Memory B cell (primary cell): ENCODE results near the gene DPP9.
"Not testable (repeated sequence)": the region's sequence is repeated elsewhere in the genome, so short reads cannot be mapped to it uniquely, and the experiment has no call there.

Source experiments
- ATAC-seq: fragments of 150-1000 bp; cut with Tn5 transposase; 2 replicates; pipeline ENCODE4 v1.10.0; 2021; ENCODE audit warnings: low read depth, mild to moderate bottlenecking, moderate library complexity
- DNase-seq, 2 donors: peaks; one replicate each; pipeline ENCODE4 v3.0.0; 2022; ENCODE audit warnings: low spot score in 2 of 2
- H3K27ac Mint-ChIP-seq: one replicate; pipeline ENCODE4 v1.8.0; 2022; ENCODE audit warnings: mild to moderate bottlenecking, moderate library complexity, mixed read lengths
- H3K27me3 Mint-ChIP-seq: one replicate; pipeline ENCODE4 v1.8.0; 2022; ENCODE audit warnings: mixed read lengths
- H3K36me3 Mint-ChIP-seq: one replicate; pipeline ENCODE4 v1.8.0; 2022; ENCODE audit warnings: mild to moderate bottlenecking, mixed read lengths
- H3K4me1 Mint-ChIP-seq: one replicate; pipeline ENCODE4 v1.8.0; 2022; ENCODE audit warnings: mixed read lengths
- H3K4me3 Mint-ChIP-seq: one replicate; pipeline ENCODE4 v1.8.0; 2022; ENCODE audit warnings: mild to moderate bottlenecking, moderate library complexity, mixed read lengths
- H3K9me3 Mint-ChIP-seq: one replicate; pipeline ENCODE4 v1.8.0; 2022; ENCODE audit warnings: mixed read lengths

The DPP9 gene

GRCh38 chr19:4722671-4723594 lies 709 bp downstream of the DPP9 start:
- peak overlapping the region; percentile 100 for H3K4me3 Mint-ChIP-seq
- H3K4me1 Mint-ChIP-seq: peaks cover 27% of the 10 kb centered on the region
- H3K27ac Mint-ChIP-seq: peak overlapping the region; percentile 100
- no peaks in the 10 kb centered on the region for H3K27me3 Mint-ChIP-seq
- ATAC-seq (no peak), DNase-seq (peak; percentile 11 to 30)
- H3K36me3 Mint-ChIP-seq: peaks cover 8% of the 10 kb centered on the region
- no peaks in the 10 kb centered on the region for H3K9me3 Mint-ChIP-seq

DNA sequence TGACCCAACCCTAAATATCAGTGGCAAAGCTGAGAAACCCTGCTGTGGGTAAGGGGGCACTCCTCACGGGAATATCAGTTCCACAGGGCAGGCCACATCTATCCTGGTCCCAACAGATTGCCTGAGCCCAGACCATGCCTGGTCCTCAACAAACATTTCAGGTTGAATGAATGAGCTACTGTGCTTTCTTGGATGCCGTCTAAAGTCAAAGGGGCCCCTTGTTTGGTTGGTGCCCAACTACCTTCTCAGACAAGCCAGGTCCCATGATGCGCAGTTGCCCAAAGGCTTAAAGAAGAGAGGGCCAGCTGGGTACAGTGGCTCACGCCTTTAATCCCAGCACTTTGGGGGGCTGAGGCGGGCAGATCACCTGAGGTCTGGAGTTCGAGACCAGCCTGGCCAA lies 2.4 kb downstream of the DPP9 start:
- Mint-ChIP-seq H3K4me1 (peaks cover 27% of the 10 kb centered on the region), H3K4me3 (no peak overlapping the region), H3K27ac (no peak overlapping the region), H3K27me3 (no peaks in the 10 kb centered on the region), H3K36me3 (peaks cover 8% of the 10 kb centered on the region), H3K9me3 (no peaks in the 10 kb centered on the region)
- no peak for DNase-seq
- no peak for ATAC-seq

GRCh38 chr19:4720037-4720700 lies 3.5 kb downstream of the DPP9 start:
- H3K4me1 Mint-ChIP-seq: peaks cover 27% of the 10 kb centered on the region

GRCh38 chr19:4719499-4719866 lies 4.2 kb downstream of the DPP9 start:
- DNase-seq: no peak
- Mint-ChIP-seq H3K4me3 (no peak overlapping the region), H3K36me3 (peaks cover 18% of the 10 kb centered on the region), H3K27me3 (no peaks in the 10 kb centered on the region), H3K9me3 (no peaks in the 10 kb centered on the region), H3K4me1 (peaks cover 22% of the 10 kb centered on the region), H3K27ac (no peak overlapping the region)
- ATAC-seq: no peak

More at GRCh38 chr19:4720037-4720700, 3.5 kb downstream of the DPP9 start:
- H3K9me3 Mint-ChIP-seq: no peaks in the 10 kb centered on the region
- H3K27me3 Mint-ChIP-seq: no peaks in the 10 kb centered on the region
- H3K27ac Mint-ChIP-seq: peak overlapping the region; percentile 49
- DNase-seq (no peak), ATAC-seq (no peak)
- H3K4me3 Mint-ChIP-seq: no peak overlapping the region
- peaks cover 14% of the 10 kb centered on the region for H3K36me3 Mint-ChIP-seq

GRCh38 chr19:4717966-4718701 lies 5.5 kb downstream of the DPP9 start:
- no peak overlapping the region for H3K4me3 Mint-ChIP-seq
- no peaks in the 10 kb centered on the region for H3K27me3 Mint-ChIP-seq
- no peaks in the 10 kb centered on the region for H3K9me3 Mint-ChIP-seq
- H3K27ac Mint-ChIP-seq: no peak overlapping the region
- DNase-seq (no peak), ATAC-seq (no peak)
- peaks cover 21% of the 10 kb centered on the region for H3K36me3 Mint-ChIP-seq
- H3K4me1 Mint-ChIP-seq: peaks cover 17% of the 10 kb centered on the region

- Mint-ChIP-seq H3K27me3 (no peaks in the 10 kb centered on the region), H3K4me1 (peaks cover 11% of the 10 kb centered on the region), H3K4me3 (no peak overlapping the region), H3K36me3 (peaks cover 22% of the 10 kb centered on the region), H3K27ac (no peak overlapping the region), H3K9me3 (no peaks in the 10 kb centered on the region)
- no peak for ATAC-seq
- DNase-seq: no peak
Measured at GRCh38 chr19:4717191-4717965, 6.3 kb downstream of the DPP9 start.

GRCh38 chr19:4715529-4716221 lies 8.0 kb downstream of the DPP9 start:
- Mint-ChIP-seq H3K27ac (no peak overlapping the region), H3K4me1 (peaks cover 4% of the 10 kb centered on the region), H3K36me3 (peaks cover 27% of the 10 kb centered on the region), H3K27me3 (no peaks in the 10 kb centered on the region), H3K9me3 (no peaks in the 10 kb centered on the region), H3K4me3 (no peak overlapping the region)
- ATAC-seq (no peak), DNase-seq (no peak)

DNA sequence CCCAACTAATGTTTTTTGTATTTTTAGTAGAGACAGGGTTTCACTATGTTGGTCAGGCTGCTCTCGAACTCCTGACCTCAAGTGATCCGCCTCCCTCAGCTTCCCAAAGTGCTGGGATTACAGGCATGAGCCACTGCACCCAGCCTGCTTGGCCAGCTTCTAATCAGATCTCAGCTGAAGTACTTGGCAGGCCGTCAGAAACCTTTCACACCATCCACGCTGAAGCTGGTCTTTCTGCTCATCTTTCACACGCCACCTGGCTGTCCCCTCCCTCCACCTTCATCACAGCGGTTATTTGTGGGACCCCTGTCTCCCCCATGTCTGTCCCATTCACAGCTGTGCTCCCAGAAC lies 8.5 kb downstream of the DPP9 start:
- not testable (repeated sequence) for H3K4me3 Mint-ChIP-seq, H3K27ac Mint-ChIP-seq, ATAC-seq, DNase-seq, H3K4me1 Mint-ChIP-seq, H3K9me3 Mint-ChIP-seq, H3K27me3 Mint-ChIP-seq
- H3K36me3 Mint-ChIP-seq: peaks cover 24% of the 10 kb centered on the region

DNA sequence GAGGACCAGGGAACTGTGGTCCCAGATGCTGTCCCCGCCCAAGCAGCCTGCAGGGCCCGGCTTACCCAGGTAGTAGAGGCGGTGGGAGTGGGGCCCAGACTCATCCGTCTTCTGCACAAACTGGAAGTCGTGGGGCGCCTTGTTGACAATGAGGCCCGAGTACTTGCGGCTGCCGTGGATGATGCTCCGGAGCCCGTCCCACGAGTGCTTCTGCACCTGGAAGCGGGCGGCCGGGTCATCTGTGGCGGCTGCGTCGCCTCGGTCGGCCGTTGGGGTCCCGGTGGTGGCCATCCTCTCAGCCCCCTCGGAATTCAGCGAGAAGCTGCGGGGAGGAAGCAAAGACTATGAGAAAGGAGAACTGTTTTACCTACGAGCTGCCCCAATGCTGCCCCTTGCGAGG lies 9.6 kb downstream of the DPP9 start:
- Mint-ChIP-seq H3K4me1 (peaks cover 4% of the 10 kb centered on the region), H3K4me3 (no peak overlapping the region), H3K27me3 (no peaks in the 10 kb centered on the region), H3K36me3 (peaks cover 25% of the 10 kb centered on the region), H3K27ac (no peak overlapping the region), H3K9me3 (no peaks in the 10 kb centered on the region)
- DNase-seq: no peak
- ATAC-seq: no peak

DNA sequence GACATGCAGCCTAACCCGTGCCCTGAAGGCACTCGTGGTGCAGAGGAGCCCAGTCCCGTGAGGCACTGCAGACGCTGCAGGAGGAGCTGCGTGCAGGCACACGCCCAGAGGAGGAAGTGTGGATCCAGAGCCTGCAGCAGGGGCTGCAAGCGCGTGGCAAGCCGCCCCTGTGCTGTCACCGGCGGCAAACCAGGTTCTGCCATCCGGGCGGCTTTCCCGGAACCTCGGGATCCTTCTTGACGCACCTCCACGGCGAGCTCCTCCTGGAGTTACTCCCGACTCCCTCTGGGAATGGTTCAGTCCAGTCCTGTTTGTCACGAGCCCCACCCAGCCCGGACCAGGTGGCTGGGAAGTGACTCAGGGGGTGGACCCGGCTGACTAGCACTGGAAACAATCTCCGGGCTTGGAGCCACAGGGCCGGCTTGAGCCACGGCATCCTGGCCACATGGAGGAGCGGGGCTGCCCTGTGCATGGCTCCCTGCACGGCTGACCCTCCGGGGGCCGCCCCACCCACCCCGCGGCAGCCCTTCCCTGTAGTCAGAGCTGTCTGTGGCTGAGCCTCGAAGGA lies 10.2 kb downstream of the DPP9 start:
- Mint-ChIP-seq H3K27ac (no peak overlapping the region), H3K36me3 (peaks cover 24% of the 10 kb centered on the region), H3K4me3 (no peak overlapping the region), H3K9me3 (no peaks in the 10 kb centered on the region), H3K27me3 (no peaks in the 10 kb centered on the region), H3K4me1 (peaks cover 4% of the 10 kb centered on the region)
- DNase-seq (no peak), ATAC-seq (no peak)

GRCh38 chr19:4712771-4713170 lies 10.9 kb downstream of the DPP9 start:
- H3K36me3 Mint-ChIP-seq: peaks cover 26% of the 10 kb centered on the region
- no peak overlapping the region for H3K27ac Mint-ChIP-seq
- DNase-seq (no peak), ATAC-seq (no peak)
- peaks cover 4% of the 10 kb centered on the region for H3K4me1 Mint-ChIP-seq
- H3K9me3 Mint-ChIP-seq: no peaks in the 10 kb centered on the region
- H3K4me3 Mint-ChIP-seq: no peak overlapping the region
- no peaks in the 10 kb centered on the region for H3K27me3 Mint-ChIP-seq

DNA sequence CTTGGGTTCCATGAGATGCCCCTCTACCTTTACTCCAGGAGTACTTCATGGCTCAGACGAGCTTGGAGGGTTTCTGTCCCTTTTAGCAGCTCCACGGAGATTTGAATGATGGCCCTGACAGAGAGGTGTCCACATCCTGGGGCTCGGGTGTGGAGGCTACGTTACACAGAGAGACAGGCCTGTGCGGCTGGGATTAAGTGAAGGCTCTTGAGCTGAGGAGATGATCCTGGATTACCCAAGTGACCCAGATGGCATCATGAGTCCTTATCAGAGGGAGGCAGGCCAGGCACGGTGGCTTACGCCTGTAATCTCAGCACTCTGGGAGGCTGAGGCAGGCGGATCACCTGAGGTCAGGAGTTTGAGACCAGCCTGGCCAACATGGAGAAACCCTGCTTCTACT lies 12.4 kb downstream of the DPP9 start:
- DNase-seq: no peak
- H3K4me1 Mint-ChIP-seq: peaks cover 4% of the 10 kb centered on the region
- peaks cover 26% of the 10 kb centered on the region for H3K36me3 Mint-ChIP-seq
- no peaks in the 10 kb centered on the region for H3K27me3 Mint-ChIP-seq
- no peak overlapping the region for H3K27ac Mint-ChIP-seq
- no peak overlapping the region for H3K4me3 Mint-ChIP-seq
- H3K9me3 Mint-ChIP-seq: no peaks in the 10 kb centered on the region
- no peak for ATAC-seq

DNA sequence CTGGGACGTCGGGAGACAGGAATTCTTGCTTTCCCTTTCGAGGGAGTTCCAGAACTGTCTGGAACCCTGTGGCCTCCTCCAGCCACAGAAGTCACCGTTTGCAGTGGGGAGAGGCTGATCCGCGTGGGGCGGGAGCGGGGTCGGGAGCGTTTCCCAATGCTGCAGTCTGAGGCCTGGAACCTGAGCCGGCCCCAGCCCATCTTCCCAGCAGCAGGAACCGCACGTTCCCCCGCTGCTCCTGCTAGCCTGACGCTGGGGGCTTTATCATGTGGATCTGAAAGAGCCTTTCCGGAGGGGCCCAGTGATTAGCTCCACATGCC lies 13.4 kb downstream of the DPP9 start:
- H3K4me3 Mint-ChIP-seq: no peak overlapping the region
- no peaks in the 10 kb centered on the region for H3K27me3 Mint-ChIP-seq
- peaks cover 21% of the 10 kb centered on the region for H3K36me3 Mint-ChIP-seq
- ATAC-seq: no peak
- H3K27ac Mint-ChIP-seq: no peak overlapping the region
- peaks cover 4% of the 10 kb centered on the region for H3K4me1 Mint-ChIP-seq
- no peaks in the 10 kb centered on the region for H3K9me3 Mint-ChIP-seq
- DNase-seq: no peak
